Keratinocyte (primary cell): ENCODE data around the gene STMN3. TPM values are rescaled to one million over a fixed set of nuclear protein-coding genes. Genes with fewer than 3 reads are reported as not detected.

ENCODE experiments used
- DNase-seq: peaks from one replicate; pipeline ENCODE4 v3.0.0-alpha.2; 2011; ENCODE audit warnings: low read depth, missing footprints, low spot score
- FAIRE-seq: peaks from 2 replicates; lab custom pipeline; 2011; peaks lifted over from hg19 to GRCh38; lab: Jason Lieb, UNC
- H2AFZ ChIP-seq: 2 replicates; pipeline ENCODE4 v1.6.0; 2012; ENCODE audit warnings: low read length, control low read depth, inconsistent platforms; ENCODE audit not compliant: control insufficient read depth
- H3K27ac ChIP-seq: 2 replicates; pipeline ENCODE4 v1.5.1; 2011; ENCODE audit warnings: low read length; ENCODE audit not compliant: control insufficient read depth, insufficient read depth
- H3K27me3 ChIP-seq: 3 replicates; pipeline ENCODE4 v1.6.0; 2011; ENCODE audit warnings: low read length; ENCODE audit not compliant: control insufficient read depth, insufficient read depth; ENCODE audit errors: extremely low read depth
- H3K36me3 ChIP-seq, 2 experiments: 2 replicates in 1 of 2; 3 replicates in 1 of 2; pipeline ENCODE4 v1.5.1; 2011; ENCODE audit warnings: low read length in 2 of 2, mild to moderate bottlenecking in 1 of 2; ENCODE audit not compliant: control insufficient read depth in 2 of 2, insufficient read depth in 2 of 2; ENCODE audit errors: extremely low read depth in 1 of 2
- H3K4me1 ChIP-seq: 3 replicates; pipeline ENCODE4 v1.5.1; 2011; ENCODE audit warnings: low read length; ENCODE audit not compliant: control insufficient read depth, insufficient read depth; ENCODE audit errors: extremely low read depth
- H3K4me2 ChIP-seq: 3 replicates; pipeline ENCODE4 v1.6.0; 2011; ENCODE audit warnings: low read depth, low read length; ENCODE audit not compliant: control insufficient read depth, insufficient read depth; ENCODE audit errors: extremely low read depth
- H3K4me3 ChIP-seq, 3 experiments: fragments of 200-600 bp in 1 of 3; sonication (generic) in 1 of 3; 2 replicates in 2 of 3; 3 replicates in 1 of 3; pipeline ENCODE4 v1.5.1; 2011 to 2016; ENCODE audit warnings: low read length in 3 of 3, mild to moderate bottlenecking in 3 of 3, control low read depth in 2 of 3, inconsistent platforms in 1 of 3, low read depth in 1 of 3, mixed read lengths in 1 of 3, mixed run types in 1 of 3, moderate library complexity in 1 of 3; ENCODE audit not compliant: control insufficient read depth in 2 of 3, insufficient read depth in 2 of 3; ENCODE audit errors: extremely low read depth in 1 of 3
- H3K79me2 ChIP-seq: 2 replicates; pipeline ENCODE4 v1.6.0; 2012; ENCODE audit warnings: low read length; ENCODE audit not compliant: control insufficient read depth, insufficient read depth
- H3K9ac ChIP-seq: 3 replicates; pipeline ENCODE4 v1.6.0; 2011; ENCODE audit warnings: low read length; ENCODE audit not compliant: control insufficient read depth, insufficient read depth; ENCODE audit errors: extremely low read depth
- H3K9me1 ChIP-seq: 3 replicates; pipeline ENCODE4 v1.6.0; 2011; ENCODE audit warnings: low read length; ENCODE audit not compliant: control insufficient read depth, insufficient read depth; ENCODE audit errors: extremely low read depth
- H3K9me3 ChIP-seq: 2 replicates; pipeline ENCODE4 v1.5.1; 2012; ENCODE audit warnings: low read depth, low read length; ENCODE audit not compliant: control insufficient read depth
- H4K20me1 ChIP-seq: 3 replicates; pipeline ENCODE4 v1.6.0; 2011; ENCODE audit warnings: low read length; ENCODE audit not compliant: control insufficient read depth, insufficient read depth; ENCODE audit errors: extremely low read depth
- EZH2 ChIP-seq: IDR thresholded peaks from one replicate; pipeline ENCODE4 v1.6.1; 2012; ENCODE audit warnings: inconsistent platforms, mild to moderate bottlenecking, low read length, moderate library complexity
- dilution Hi-C: fragments of 300-500 bp; cut with MboI; formaldehyde crosslinking; loops from one replicate; pipeline ENCODE4 v1.7.0; 2020; ENCODE audit warnings: low sequenced_read_pairs; ENCODE audit not compliant: extremely low pct_ligation_motif_present
- polyA plus RNA-seq, 5 experiments: library from polyadenylated mRNA; depleted of rRNA in 3 of 5; stranded (reverse) in 3 of 5; stranded (forward) in 1 of 5; unstranded in 1 of 5; fragments of >200 nt; gene quantifications; 1 replicate in 1 of 5; 2 replicates in 3 of 5; 3 replicates in 1 of 5; pipeline versions ENCODE4 v1.2.1 to v1.2.3, GENCODE V29; 2011 to 2012; ENCODE audit warnings: missing spikeins in 2 of 5, low read depth in 1 of 5, low replicate concordance in 1 of 5
- TF ChIP-seq, protein P1 (sequence below), 3 experiments: IDR thresholded peaks in 1 of 3; conservative IDR thresholded peaks in 1 of 3; optimal IDR thresholded peaks in 1 of 3; 2 replicates in 2 of 3; 3 replicates in 1 of 3; pipeline versions ENCODE3 to v1.5.1; 2011; ENCODE audit warnings: low read length in 3 of 3, mild to moderate bottlenecking in 3 of 3, moderate library complexity in 2 of 3, control low read depth in 1 of 3, inconsistent platforms in 1 of 3; ENCODE audit not compliant: insufficient read depth in 2 of 3; ENCODE audit errors: extremely low read depth in 1 of 3

The STMN3 gene
- polyA plus RNA-seq, 1 donor (not counting 4 experiments of a cell fraction or from before 2014, with no cell fraction given): 12.0 TPM

DNA sequence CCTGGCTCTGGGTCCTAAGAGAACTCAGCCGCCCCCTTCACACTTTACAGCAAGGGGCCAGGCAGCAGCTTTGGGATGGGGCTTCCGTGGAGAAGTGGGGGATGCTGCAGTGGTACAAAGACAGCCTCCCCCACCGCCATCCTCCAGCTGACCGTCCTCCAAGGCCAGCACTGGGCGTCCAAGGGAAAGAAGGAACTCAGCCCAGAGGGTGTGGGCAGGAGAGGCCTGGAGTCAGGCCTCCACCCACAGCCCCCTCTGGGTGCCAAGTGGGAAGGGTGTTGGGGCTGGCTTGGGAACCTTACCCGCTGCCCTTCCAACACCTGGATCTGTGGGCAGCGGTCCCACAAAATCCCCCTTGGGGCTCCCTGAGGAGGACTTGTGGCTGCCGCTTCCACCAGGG lies 13.1 kb downstream of the STMN3 start:
- H3K27ac ChIP-seq: no peak overlapping the region
- H3K9me1 ChIP-seq: no peaks in the 10 kb centered on the region
- peaks cover 10% of the 10 kb centered on the region for H3K4me1 ChIP-seq
- H3K4me2 ChIP-seq: no peak overlapping the region
- no peaks in the 10 kb centered on the region for H3K9me3 ChIP-seq
- no peak for FAIRE-seq
- no peaks in the 10 kb centered on the region for H3K79me2 ChIP-seq
- H4K20me1 ChIP-seq: no peaks in the 10 kb centered on the region
- no peak overlapping the region for H3K9ac ChIP-seq
- no peak overlapping the region for H3K4me3 ChIP-seq
- no peaks in the 10 kb centered on the region for H3K27me3 ChIP-seq
- TF ChIP-seq, protein P1, sequence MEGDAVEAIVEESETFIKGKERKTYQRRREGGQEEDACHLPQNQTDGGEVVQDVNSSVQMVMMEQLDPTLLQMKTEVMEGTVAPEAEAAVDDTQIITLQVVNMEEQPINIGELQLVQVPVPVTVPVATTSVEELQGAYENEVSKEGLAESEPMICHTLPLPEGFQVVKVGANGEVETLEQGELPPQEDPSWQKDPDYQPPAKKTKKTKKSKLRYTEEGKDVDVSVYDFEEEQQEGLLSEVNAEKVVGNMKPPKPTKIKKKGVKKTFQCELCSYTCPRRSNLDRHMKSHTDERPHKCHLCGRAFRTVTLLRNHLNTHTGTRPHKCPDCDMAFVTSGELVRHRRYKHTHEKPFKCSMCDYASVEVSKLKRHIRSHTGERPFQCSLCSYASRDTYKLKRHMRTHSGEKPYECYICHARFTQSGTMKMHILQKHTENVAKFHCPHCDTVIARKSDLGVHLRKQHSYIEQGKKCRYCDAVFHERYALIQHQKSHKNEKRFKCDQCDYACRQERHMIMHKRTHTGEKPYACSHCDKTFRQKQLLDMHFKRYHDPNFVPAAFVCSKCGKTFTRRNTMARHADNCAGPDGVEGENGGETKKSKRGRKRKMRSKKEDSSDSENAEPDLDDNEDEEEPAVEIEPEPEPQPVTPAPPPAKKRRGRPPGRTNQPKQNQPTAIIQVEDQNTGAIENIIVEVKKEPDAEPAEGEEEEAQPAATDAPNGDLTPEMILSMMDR (optimal IDR thresholded peaks at IDR 0.05 in 1 of 3, IDR thresholded peaks at IDR 0.05 in 1 of 3, conservative IDR thresholded peaks at IDR 0.05 in 1 of 3; ENCODE audit: extremely low read depth in 1 of 3, insufficient read depth in 2 of 3, low read length in 3 of 3): no peak
- TF ChIP-seq EZH2: no peak
- no peak overlapping the region for H2AFZ ChIP-seq
- H3K36me3 ChIP-seq: no peaks in the 10 kb centered on the region
- dilution Hi-C loops: no loop called here
- DNase-seq: no peak

DNA sequence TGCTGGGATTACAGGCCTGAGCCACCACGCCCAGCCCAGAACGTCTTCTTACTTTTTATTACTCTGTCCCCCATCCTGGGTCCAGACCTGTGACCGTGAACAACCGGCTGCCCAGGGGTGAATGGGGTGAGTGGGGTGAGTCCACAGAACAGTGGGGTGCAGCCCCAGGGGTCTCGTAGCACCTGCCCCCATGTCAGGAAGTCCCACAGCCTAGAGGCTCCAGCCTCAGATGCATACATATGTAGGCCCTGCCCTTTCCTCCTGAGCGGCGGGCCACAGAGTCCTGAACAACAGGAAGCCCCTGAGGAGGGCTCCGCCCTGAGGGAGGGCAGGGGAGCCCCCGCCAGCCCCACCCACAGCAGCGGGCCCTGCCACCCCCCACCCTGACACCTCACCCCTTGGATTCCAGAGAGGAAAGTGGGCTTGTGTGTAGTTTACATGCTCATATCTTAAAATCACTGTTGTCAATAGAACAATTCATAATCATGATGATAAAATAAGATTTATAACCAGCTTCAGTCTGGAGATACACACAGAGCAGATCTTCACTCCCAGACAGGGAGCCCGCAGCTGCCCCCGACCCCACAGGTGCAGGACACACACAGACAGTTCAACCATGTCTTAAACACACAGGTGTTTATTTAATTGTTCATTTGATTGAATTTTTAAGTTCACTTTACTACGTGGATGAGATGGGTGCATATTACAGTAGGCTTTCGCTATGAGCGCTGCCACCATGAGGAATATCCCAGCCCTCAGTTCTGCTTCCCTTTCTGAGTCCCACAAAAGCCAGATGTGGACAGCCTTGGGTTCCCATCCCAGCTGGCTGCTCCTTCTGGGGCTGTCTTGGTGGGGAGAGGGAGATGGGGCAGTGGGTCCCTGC lies 13.9 kb downstream of the STMN3 start:
- no peak overlapping the region for H2AFZ ChIP-seq
- no peak for FAIRE-seq
- no peak for DNase-seq

More for the DNA sequence above, 13.9 kb downstream of the STMN3 start:
- H3K4me2 ChIP-seq: no peak overlapping the region
- peaks cover 10% of the 10 kb centered on the region for H3K4me1 ChIP-seq
- H3K9me3 ChIP-seq: no peaks in the 10 kb centered on the region
- H3K79me2 ChIP-seq: no peaks in the 10 kb centered on the region
- dilution Hi-C loops: no loop called here
- no peaks in the 10 kb centered on the region for H4K20me1 ChIP-seq
- H3K4me3 ChIP-seq: no peak overlapping the region
- H3K27ac ChIP-seq: no peak overlapping the region
- H3K36me3 ChIP-seq: no peaks in the 10 kb centered on the region
- no peaks in the 10 kb centered on the region for H3K9me1 ChIP-seq
- H3K9ac ChIP-seq: no peak overlapping the region
- H3K27me3 ChIP-seq: no peaks in the 10 kb centered on the region
- TF ChIP-seq, protein P1 (optimal IDR thresholded peaks at IDR 0.05 in 1 of 3, IDR thresholded peaks at IDR 0.05 in 1 of 3, conservative IDR thresholded peaks at IDR 0.05 in 1 of 3; ENCODE audit: extremely low read depth in 1 of 3, insufficient read depth in 2 of 3, low read length in 3 of 3): no peak
- no peak for TF ChIP-seq EZH2
